Left renal cortex interstitium (tissue), 4 donors: ENCODE measurements around the gene KBTBD4. TPM values are rescaled to one million over a fixed set of nuclear protein-coding genes. Genes with fewer than 3 reads are reported as not detected.
"Not testable (repeated sequence)": the region's sequence is repeated elsewhere in the genome, so short reads cannot be mapped to it uniquely, and the experiment has no call there.

Experiments
- DNase-seq, 4 donors: peaks; one replicate each; pipeline ENCODE4 v3.0.0-alpha.2; 2013; ENCODE audit warnings: low read depth in 4 of 4, low spot score in 2 of 4, missing footprints in 1 of 4
- polyA plus RNA-seq, 4 donors: library from polyadenylated mRNA; unstranded; fragments of 120-200 nt; gene quantifications; one replicate each; pipeline ENCODE4 v1.2.1, GENCODE V29; 2013; ENCODE audit not compliant: insufficient read length in 4 of 4

Gene KBTBD4
- polyA plus RNA-seq, 4 donors = 25.6 to 28.3 (median 26.6) TPM

DNA sequence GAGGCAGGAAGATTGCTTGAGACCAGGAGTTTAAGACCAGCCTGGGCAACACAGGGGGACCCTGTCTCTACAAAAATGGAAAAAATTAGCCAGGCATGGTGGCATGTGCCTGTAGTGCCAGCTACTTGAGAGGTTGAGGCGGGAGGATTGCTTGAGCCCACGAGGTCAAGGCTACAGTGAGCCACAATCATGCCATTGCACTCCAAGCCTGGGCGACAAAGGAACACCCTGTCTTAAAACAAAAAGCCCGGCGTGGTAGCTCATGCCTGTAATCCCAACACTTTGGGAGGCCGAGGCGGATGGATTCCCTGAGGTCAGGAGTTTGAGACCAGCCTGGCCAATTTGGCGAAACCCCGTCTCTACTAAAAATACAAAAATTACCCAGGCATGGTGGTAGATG, 48.0 kb downstream of the KBTBD4 start:
- not testable (repeated sequence) for DNase-seq

GRCh38 chr11:47529951-47530350, 48.8 kb downstream of the KBTBD4 start:
- no peak for DNase-seq

- no peak for DNase-seq
These were observed 51.6 kb downstream of the KBTBD4 start for GRCh38 chr11:47527186-47527585.

DNA sequence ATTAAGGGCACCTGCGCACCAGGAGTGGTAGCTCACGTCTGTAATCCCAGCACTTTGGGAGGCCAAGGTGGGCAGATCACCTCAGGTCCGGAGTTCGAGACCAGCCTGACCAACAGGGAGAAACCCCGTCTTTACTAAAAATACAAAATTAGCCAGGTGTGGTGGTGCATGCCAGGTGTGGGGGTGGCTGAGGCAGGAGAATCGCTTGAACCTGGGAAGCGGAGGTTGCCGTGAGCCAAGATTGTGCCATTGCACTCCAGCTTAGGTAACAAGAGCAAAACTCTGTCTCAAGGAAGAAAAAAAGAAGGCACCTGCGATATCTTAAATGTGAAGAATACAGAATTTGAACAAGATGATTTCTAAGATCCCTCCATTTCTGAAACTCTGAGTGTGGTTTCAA, 52.7 kb downstream of the KBTBD4 start:
- not testable (repeated sequence) for DNase-seq

DNA sequence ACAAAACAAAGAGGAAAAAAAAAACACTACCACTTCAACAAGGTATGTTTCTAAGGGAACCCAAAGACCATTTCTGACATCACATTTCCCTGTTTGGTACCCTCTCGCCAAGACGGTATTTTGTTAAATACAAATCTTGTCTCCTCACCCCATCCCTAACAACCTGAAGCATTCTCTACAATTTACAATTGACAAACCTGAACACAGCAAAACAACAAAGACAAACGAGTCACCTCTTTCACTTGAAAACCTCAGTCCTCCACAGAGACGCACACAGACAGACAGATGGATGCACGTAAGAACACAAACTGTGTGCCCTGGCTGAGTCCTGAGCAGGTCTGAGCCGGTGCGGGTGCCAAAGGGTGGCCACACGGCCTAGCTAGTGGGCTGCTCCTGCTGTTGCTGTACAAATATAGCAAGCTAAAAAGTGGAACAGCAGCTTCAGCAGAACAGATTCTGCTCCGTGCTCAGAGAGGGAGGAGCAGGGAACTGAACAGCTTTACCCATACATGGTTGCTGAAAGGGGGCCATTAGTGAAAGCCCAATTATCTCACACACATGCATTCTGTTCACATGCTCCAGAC, 54.4 kb downstream of the KBTBD4 start:
- DNase-seq = no peak

DNA sequence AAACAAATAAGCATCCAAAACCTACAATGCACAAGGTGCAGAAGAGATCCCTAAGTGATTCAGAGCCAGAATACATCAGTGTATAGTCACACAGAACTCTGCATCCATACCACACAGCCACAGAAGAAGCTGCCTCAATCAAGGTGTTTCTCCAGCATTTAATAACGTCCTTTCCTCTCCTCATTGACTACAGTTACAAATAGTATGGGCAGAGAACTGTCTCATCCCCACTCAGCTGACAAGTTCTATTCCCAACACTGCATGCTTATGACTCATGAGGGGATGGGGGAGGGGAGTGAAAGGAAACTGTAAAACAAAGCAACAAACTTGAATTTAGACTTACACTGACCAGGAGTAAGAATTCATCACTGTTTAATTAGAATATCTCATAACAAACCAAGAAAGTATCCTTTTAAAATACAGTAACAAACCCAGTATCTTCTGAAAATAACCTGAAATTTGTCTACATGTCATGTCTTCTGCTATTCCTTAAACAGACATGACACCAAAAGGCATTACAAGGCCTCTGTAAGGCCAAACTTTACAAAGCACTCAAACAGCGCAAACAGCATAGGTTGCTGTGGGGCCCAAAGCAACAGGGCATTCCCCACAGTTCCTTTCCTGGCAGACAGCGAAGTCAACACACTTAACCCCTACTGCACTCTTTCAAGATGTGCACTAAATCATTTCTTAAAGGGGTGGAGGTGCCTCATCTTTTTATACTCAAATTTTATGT, 55.1 kb downstream of the KBTBD4 start:
- no peak for DNase-seq

Other genes with a start within 250 kb of the KBTBD4 start
- gene MYBPC3, start 226.3 kb downstream of the KBTBD4 start, polyA plus RNA-seq = under 1 TPM in 3 of 4 donors, not detected in 1; 0.05 to 0.14 (median 0.08) TPM
- gene SPI1, start 200.4 kb downstream of the KBTBD4 start, polyA plus RNA-seq = 1 to 10 TPM; 3.0 to 6.7 (median 4.8) TPM
- 10 to 100 TPM; 42.7 to 75.5 (median 65.3) TPM for gene SLC39A13, start 170.4 kb downstream of the KBTBD4 start, polyA plus RNA-seq
- 100 to 1,000 TPM; 126 to 176 (median 155) TPM for gene PSMC3, start 152.5 kb downstream of the KBTBD4 start, polyA plus RNA-seq
- gene RAPSN, start 129.8 kb downstream of the KBTBD4 start, polyA plus RNA-seq = under 1 TPM in 3 of 4 donors, not detected in 1; 0.10 to 0.30 (median 0.21) TPM
- 100 to 1,000 TPM in 2 of 4 donors, 10 to 100 TPM in 2; 82.8 to 132 (median 107) TPM for gene CELF1, start 25.8 kb downstream of the KBTBD4 start, polyA plus RNA-seq
- gene PTPMT1, start 13.4 kb downstream of the KBTBD4 start, polyA plus RNA-seq = 10 to 100 TPM; 50.9 to 65.6 (median 58.7) TPM
- 100 to 1,000 TPM; 134 to 154 (median 150) TPM for gene NDUFS3, start 104 bp upstream of the KBTBD4 start, polyA plus RNA-seq
- under 1 TPM; 0.21 to 0.63 (median 0.44) TPM for gene FAM180B, start 7.7 kb upstream of the KBTBD4 start, polyA plus RNA-seq
- gene C1QTNF4, start 15.4 kb upstream of the KBTBD4 start, polyA plus RNA-seq = 10 to 100 TPM in 2 of 4 donors, 1 to 10 TPM in 2; 4.3 to 13.8 (median 10.4) TPM
- 100 to 1,000 TPM in 3 of 4 donors, 10 to 100 TPM in 1; 98.2 to 117 (median 108) TPM for gene MTCH2, start 63.6 kb upstream of the KBTBD4 start, polyA plus RNA-seq
- gene AGBL2, start 136.4 kb upstream of the KBTBD4 start, polyA plus RNA-seq = 10 to 100 TPM in 2 of 4 donors, 1 to 10 TPM in 2; 5.1 to 13.9 (median 10.2) TPM
- 100 to 1,000 TPM in 2 of 4 donors, 10 to 100 TPM in 2; 74.6 to 217 (median 143) TPM for gene FNBP4, start 188.4 kb upstream of the KBTBD4 start, polyA plus RNA-seq